Activated B cell treated with CpG ODN at 0.5 μM for 24 hours (primary cell): ENCODE results near the gene MEIS2. TPM values are rescaled to one million over a fixed set of nuclear protein-coding genes. Genes with fewer than 3 reads are reported as not detected.

Experiments used
- ATAC-seq: fragments of 200-7000 bp; cut with Tn5 transposase; one replicate; pipeline ENCODE4 v1.10.0; 2021; ENCODE audit warnings: low read depth, mild to moderate bottlenecking, moderate library complexity
- CTCF ChIA-PET: fragments of 350-600 bp; sonication (Branson Sonifier 250); formaldehyde crosslinking; loops from one replicate; lab custom pipeline; 2021; ENCODE audit warnings: antibody characterized with exemption; lab: Charles Lee
- POLR2A ChIA-PET: fragments of 350-600 bp; sonication (Branson Sonifier 250); formaldehyde crosslinking; loops from one replicate; lab custom pipeline; 2021; ENCODE audit warnings: antibody characterized with exemption; lab: Charles Lee
- DNase-seq: peaks from one replicate; pipeline ENCODE4 v3.0.0; 2022
- H3K27ac Mint-ChIP-seq: one replicate; pipeline ENCODE4 v1.8.0; 2020; ENCODE audit warnings: mixed read lengths
- H3K27me3 Mint-ChIP-seq: one replicate; pipeline ENCODE4 v1.8.0; 2021; ENCODE audit warnings: mixed read lengths
- H3K36me3 Mint-ChIP-seq: one replicate; pipeline ENCODE4 v1.8.0; 2021; ENCODE audit warnings: low read depth, mixed read lengths
- H3K4me1 Mint-ChIP-seq: one replicate; pipeline ENCODE4 v1.8.0; 2021; ENCODE audit warnings: mixed read lengths
- H3K4me3 Mint-ChIP-seq: one replicate; pipeline ENCODE4 v1.8.0; 2020; ENCODE audit warnings: mild to moderate bottlenecking, mixed read lengths
- H3K9me3 Mint-ChIP-seq: one replicate; pipeline ENCODE4 v1.8.0; 2020; ENCODE audit warnings: mixed read lengths
- CTCF ChIP-seq: fragments of 200-600 bp; IDR thresholded peaks from one replicate; pipeline ENCODE4 v1.8.0; 2022; ENCODE audit warnings: antibody characterized with exemption, mild to moderate bottlenecking
- intact Hi-C: fragments of 100-400 bp; cut with micrococcal nuclease; formaldehyde crosslinking; loops from one replicate; pipeline ENCODE4 v1.15.1; 2024
- total RNA-seq: library from RNA; stranded (reverse); gene quantifications from 2 replicates; pipeline ENCODE4 v1.2.3, GENCODE V29; 2022

MEIS2 gene
- total RNA-seq, 1 donor from 2014 or later = 0.24 TPM

- H3K36me3 Mint-ChIP-seq = no peaks in the 10 kb centered on the region
- TF ChIP-seq CTCF = no peak
- no peak for ATAC-seq
- no peaks in the 10 kb centered on the region for H3K9me3 Mint-ChIP-seq
- H3K27me3 Mint-ChIP-seq = no peaks in the 10 kb centered on the region
- ChIA-PET CTCF (no interaction called here), POLR2A (no interaction called here)
- H3K4me3 Mint-ChIP-seq = no peak overlapping the region
- H3K4me1 Mint-ChIP-seq = no peaks in the 10 kb centered on the region
- no peak for DNase-seq
- intact Hi-C loops = no loop called here
- no peak overlapping the region for H3K27ac Mint-ChIP-seq
Measured at GRCh38 chr15:36954486-36954885, 145.9 kb downstream of the MEIS2 start.

GRCh38 chr15:36953346-36953745 lies 147.0 kb downstream of the MEIS2 start:
- ATAC-seq (no peak), DNase-seq (no peak)
- no peaks in the 10 kb centered on the region for H3K9me3 Mint-ChIP-seq
- ChIA-PET CTCF (no interaction called here), POLR2A (no interaction called here)
- H3K4me1 Mint-ChIP-seq = no peaks in the 10 kb centered on the region
- H3K36me3 Mint-ChIP-seq = no peaks in the 10 kb centered on the region
- intact Hi-C loops = no loop called here
- TF ChIP-seq CTCF = no peak
- no peak overlapping the region for H3K27ac Mint-ChIP-seq
- no peaks in the 10 kb centered on the region for H3K27me3 Mint-ChIP-seq
- no peak overlapping the region for H3K4me3 Mint-ChIP-seq

GRCh38 chr15:36951731-36952247 lies 148.6 kb downstream of the MEIS2 start:
- H3K27ac Mint-ChIP-seq = no peak overlapping the region

GRCh38 chr15:36950371-36950770 lies 150.0 kb downstream of the MEIS2 start:
- Mint-ChIP-seq H3K27me3 (peaks cover 2% of the 10 kb centered on the region), H3K27ac (no peak overlapping the region), H3K36me3 (no peaks in the 10 kb centered on the region), H3K4me3 (no peak overlapping the region), H3K4me1 (no peaks in the 10 kb centered on the region), H3K9me3 (no peaks in the 10 kb centered on the region)
- ChIA-PET POLR2A (no interaction called here), CTCF (no interaction called here)
- TF ChIP-seq CTCF = no peak
- intact Hi-C loops = no loop called here
- ATAC-seq = no peak
- DNase-seq = no peak

More at GRCh38 chr15:36951731-36952247, 148.6 kb downstream of the MEIS2 start:
- ATAC-seq (no peak), DNase-seq (no peak)
- Mint-ChIP-seq H3K27me3 (peaks cover 2% of the 10 kb centered on the region), H3K4me1 (no peaks in the 10 kb centered on the region), H3K4me3 (no peak overlapping the region), H3K9me3 (no peaks in the 10 kb centered on the region), H3K36me3 (no peaks in the 10 kb centered on the region)
- CTCF ChIA-PET = no interaction called here
- POLR2A ChIA-PET = no interaction called here
- no peak for TF ChIP-seq CTCF
- intact Hi-C loops = no loop called here

- no peak overlapping the region for H3K27ac Mint-ChIP-seq
- ChIA-PET POLR2A (no interaction called here), CTCF (no interaction called here)
- intact Hi-C loops = no loop called here
- H3K9me3 Mint-ChIP-seq = no peaks in the 10 kb centered on the region
- no peak overlapping the region for H3K4me3 Mint-ChIP-seq
- no peak for DNase-seq
- no peak for TF ChIP-seq CTCF
- ATAC-seq = no peak
- H3K27me3 Mint-ChIP-seq = peaks cover 2% of the 10 kb centered on the region
- no peaks in the 10 kb centered on the region for H3K36me3 Mint-ChIP-seq
- H3K4me1 Mint-ChIP-seq = no peaks in the 10 kb centered on the region
Measured at GRCh38 chr15:36948982-36949381, 151.4 kb downstream of the MEIS2 start.
